ENCODE measurements around the gene LAMB3. TPM values are rescaled to one million over a fixed set of nuclear protein-coding genes. Genes with fewer than 3 reads are reported as not detected.

LAMB3 gene
- total and polyA plus RNA-seq, 10 of the 15 experiments (the other 5 are each of a cell fraction or from before 2014, with no cell fraction given), result 0.04 to 1.8 (median 0.10) TPM; not detected in 1

- Histone ChIP-seq H3K36me3 (ENCODE audit: control insufficient read depth in 2 of 2, insufficient read depth in 2 of 2, low read length in 1 of 2) (no peaks in the 10 kb centered on the region), H3K4me2 (ENCODE audit: control insufficient read depth, insufficient read depth) (no peak overlapping the region), H3K27me3 (replicated peaks in 1 of 2; ENCODE audit: control insufficient read depth in 2 of 2, insufficient read depth in 2 of 2, low read length in 1 of 2) (peaks cover 1 to 2% of the 10 kb centered on the region in 2 experiments; a peak in 3 of 4 replicates), H3K4me1 (ENCODE audit: control insufficient read depth, insufficient read depth, low read length) (no peaks in the 10 kb centered on the region), H2AFZ (ENCODE audit: control insufficient read depth, low read depth, low read length) (no peak overlapping the region), H3K4me3 (no peak overlapping the region), H3K9me3 (replicated peaks; ENCODE audit: control insufficient read depth, insufficient read depth, low read length) (no peaks in the 10 kb centered on the region), H3K27ac (ENCODE audit: control insufficient read depth, insufficient read depth) (no peak overlapping the region), H4K20me1 (ENCODE audit: control insufficient read depth, insufficient read depth) (no peaks in the 10 kb centered on the region), H3K9ac (ENCODE audit: control insufficient read depth, insufficient read depth, low read length) (no peak overlapping the region), H3K79me2 (ENCODE audit: control insufficient read depth, insufficient read depth, low read length) (no peaks in the 10 kb centered on the region)
- FAIRE-seq (peak; percentile 31), DNase-seq (ENCODE audit: low read depth, low spot score) (peak; percentile 12), ATAC-seq (peak; percentile 99)
- ChIA-PET RAD21 (ENCODE audit: unreplicated experiment) (interaction anchor here (0.9 to 1.5 kb wide), 6 partner anchors 51 to 173 kb away, joined by 3 to 7 read pairs (median 4); partner anchors contain the start of gene LAMB3), POLR2A (interaction anchor here (0.6 kb wide), 1 partner anchor 47 kb away, joined by 3 read pairs; no protein-coding TSS in a partner anchor), CTCF (interaction anchor here (0.9 to 24.2 kb wide), 26 partner anchors 9 to 246 kb away, joined by 3 to 307 read pairs (median 6); partner anchors contain the start of gene HSD11B1), SMC1A (ENCODE audit: uncharacterized antibody, unreplicated experiment) (interaction anchor here (1.0 to 3.7 kb wide), 5 partner anchors 26 to 173 kb away, joined by 3 to 30 read pairs (median 4); no protein-coding TSS in a partner anchor)
- in situ Hi-C loops (cut with MboI) (loop anchor here (5.0 to 10.0 kb wide), 3 partner anchors 48 to 171 kb away; no protein-coding TSS in a partner anchor), intact Hi-C loops (cut with micrococcal nuclease; ENCODE audit: unreplicated experiment) (loop anchor here (1.0 to 10.0 kb wide), 4 partner anchors 51 to 248 kb away; partner anchors contain the start of gene UTP25)
- WGBS (ENCODE audit: insufficient coverage, insufficient replicate concordance, low lambda C conversion rate, missing lambda C conversion rate), result 12% methylated on average over 12 of the region's 12 CpGs
- no TSS peak for BruUV-seq (replicated peaks)
- TF ChIP-seq NR2C2 (IDR thresholded peaks at IDR 0.05; ENCODE audit: borderline replicate concordance, control insufficient read depth, insufficient read length, low read depth) (no peak), SMAD5 (IDR thresholded peaks at IDR 0.05; ENCODE audit: low read depth) (no peak), SPI1 (IDR thresholded peaks at IDR 0.05; ENCODE audit: borderline replicate concordance, insufficient read depth, low read depth, low read length) (no peak), BCLAF1 (IDR thresholded peaks at IDR 0.05) (no peak), NKRF (conservative IDR thresholded peaks at IDR 0.05) (no peak), NFXL1 (IDR thresholded peaks at IDR 0.05; ENCODE audit: borderline replicate concordance) (no peak), IRF3 (IDR thresholded peaks at IDR 0.05) (no peak), PRDM15 (CRISPR knock-in tag; IDR thresholded peaks at IDR 0.05) (no peak), RBBP5 (conservative IDR thresholded peaks at IDR 0.05) (no peak), CBX3 (IDR thresholded peaks at IDR 0.05; ENCODE audit: borderline replicate concordance, low read depth) (no peak), YY1 (IDR thresholded peaks at IDR 0.05; ENCODE audit: low read depth, low read length) (peak; percentile 31; the same call in 1 of the 2 replicates), IRF4 (IDR thresholded peaks at IDR 0.05; ENCODE audit: low read depth, low read length) (no peak)
These were observed 75.6 kb downstream of the LAMB3 start for GRCh38 chr1:209576392-209577197.
